ENCODE data around the gene DOK7.
A peak's percentile ranks its signal among the peaks of the same experiment; 100 is the strongest.

DOK7 gene

GRCh38 chr4:3427706-3428446, 35.2 kb upstream of the DOK7 start:
- no peak for DNase-seq (ENCODE audit: low read depth)

GRCh38 chr4:3429651-3430050, 33.5 kb upstream of the DOK7 start:
- DNase-seq (ENCODE audit: low read depth) = no peak

- DNase-seq (ENCODE audit: low read depth) = no peak
Observed at GRCh38 chr4:3430524-3430923, 32.6 kb upstream of the DOK7 start.

GRCh38 chr4:3431446-3431993, 31.6 kb upstream of the DOK7 start:
- no peak for DNase-seq (ENCODE audit: low read depth)

GRCh38 chr4:3432381-3432790, 30.7 kb upstream of the DOK7 start:
- no peak for DNase-seq (ENCODE audit: low read depth)

- no peak for DNase-seq (ENCODE audit: low read depth)
Observed at GRCh38 chr4:3433138-3433869, 29.8 kb upstream of the DOK7 start.

GRCh38 chr4:3434881-3435685, 28.0 kb upstream of the DOK7 start:
- no peak for DNase-seq (ENCODE audit: low read depth)

GRCh38 chr4:3435686-3435956, 27.5 kb upstream of the DOK7 start:
- no peak for DNase-seq (ENCODE audit: low read depth)

GRCh38 chr4:3436048-3436797, 26.9 kb upstream of the DOK7 start:
- DNase-seq (ENCODE audit: low read depth) = no peak

GRCh38 chr4:3436798-3437581, 26.1 kb upstream of the DOK7 start:
- peak; percentile 16 for DNase-seq (ENCODE audit: low read depth)

- no peak for DNase-seq (ENCODE audit: low read depth)
Observed at GRCh38 chr4:3437582-3437936, 25.5 kb upstream of the DOK7 start.

GRCh38 chr4:3437998-3438846, 24.9 kb upstream of the DOK7 start:
- no peak for DNase-seq (ENCODE audit: low read depth)

- DNase-seq (ENCODE audit: low read depth) = no peak
Observed at GRCh38 chr4:3438847-3439180, 24.3 kb upstream of the DOK7 start.

GRCh38 chr4:3439391-3439790, 23.7 kb upstream of the DOK7 start:
- no peak for DNase-seq (ENCODE audit: low read depth)

GRCh38 chr4:3440011-3440410, 23.1 kb upstream of the DOK7 start:
- no peak for DNase-seq (ENCODE audit: low read depth)

- DNase-seq (ENCODE audit: low read depth) = peak; percentile 11
Observed at GRCh38 chr4:3440979-3441500, 22.1 kb upstream of the DOK7 start.

- no peak for DNase-seq (ENCODE audit: low read depth)
Observed at GRCh38 chr4:3441501-3442459, 21.3 kb upstream of the DOK7 start, which contains the start of gene HGFAC. Gene HGFAC, plus strand, starts transcription at chr4:3441968. Its CDS starts 34 bp downstream, at chr4:3442002.

- DNase-seq (ENCODE audit: low read depth) = no peak
Observed at GRCh38 chr4:3442460-3442958, 20.6 kb upstream of the DOK7 start.

All from GM04503 (cell line).